Dendritic cell treated with granulocyte-macrophage colony-stimulating factor and Interleukin-4, amounts not matched to agents 40 ng/mL and 50 ng/mL, for 4 days (primary cell): ENCODE results near the gene GALNT17.

Source experiments
- H3K27ac Mint-ChIP-seq: one replicate; pipeline ENCODE4 v1.8.0; 2022; ENCODE audit warnings: mild to moderate bottlenecking, mixed read lengths
- H3K27me3 Mint-ChIP-seq: one replicate; pipeline ENCODE4 v1.8.0; 2022; ENCODE audit warnings: mild to moderate bottlenecking, mixed read lengths
- H3K36me3 Mint-ChIP-seq: one replicate; pipeline ENCODE4 v1.8.0; 2022; ENCODE audit warnings: low read depth, mixed read lengths
- H3K4me1 Mint-ChIP-seq: one replicate; pipeline ENCODE4 v1.8.0; 2022; ENCODE audit warnings: low read depth, mixed read lengths
- H3K4me3 Mint-ChIP-seq: one replicate; pipeline ENCODE4 v1.8.0; 2022; ENCODE audit warnings: mild to moderate bottlenecking, moderate library complexity, mixed read lengths
- H3K9me3 Mint-ChIP-seq: one replicate; pipeline ENCODE4 v1.8.0; 2022; ENCODE audit warnings: mixed read lengths
- intact Hi-C: fragments of 100-400 bp; cut with micrococcal nuclease; formaldehyde crosslinking; loops from one replicate; pipeline ENCODE4 v1.15.0; 2022

GALNT17 gene

DNA sequence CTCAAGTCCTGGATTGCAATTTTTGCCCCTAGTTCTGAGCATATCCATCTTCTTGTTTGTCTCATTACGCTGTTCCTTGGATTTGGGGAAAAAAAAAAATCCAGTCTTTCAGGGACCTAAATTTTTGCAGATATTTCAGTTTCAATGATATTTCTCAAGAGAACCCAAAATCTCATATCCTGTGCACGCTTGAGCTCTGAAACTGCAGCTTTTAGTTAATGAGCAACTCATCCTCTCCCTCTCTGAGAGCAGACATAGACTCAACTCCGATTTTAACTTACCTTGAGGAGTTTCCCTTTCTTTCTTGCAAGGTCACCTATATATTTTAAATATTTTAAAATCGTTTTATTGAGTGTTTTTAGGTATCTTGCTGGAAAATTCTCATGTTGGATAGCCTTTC lies 200.3 kb downstream of the GALNT17 start:
- intact Hi-C loops, result no loop called here
- Mint-ChIP-seq H3K27ac (no peak overlapping the region), H3K4me3 (no peak overlapping the region), H3K4me1 (no peaks in the 10 kb centered on the region), H3K36me3 (no peaks in the 10 kb centered on the region), H3K9me3 (peaks cover 32% of the 10 kb centered on the region), H3K27me3 (no peaks in the 10 kb centered on the region)

DNA sequence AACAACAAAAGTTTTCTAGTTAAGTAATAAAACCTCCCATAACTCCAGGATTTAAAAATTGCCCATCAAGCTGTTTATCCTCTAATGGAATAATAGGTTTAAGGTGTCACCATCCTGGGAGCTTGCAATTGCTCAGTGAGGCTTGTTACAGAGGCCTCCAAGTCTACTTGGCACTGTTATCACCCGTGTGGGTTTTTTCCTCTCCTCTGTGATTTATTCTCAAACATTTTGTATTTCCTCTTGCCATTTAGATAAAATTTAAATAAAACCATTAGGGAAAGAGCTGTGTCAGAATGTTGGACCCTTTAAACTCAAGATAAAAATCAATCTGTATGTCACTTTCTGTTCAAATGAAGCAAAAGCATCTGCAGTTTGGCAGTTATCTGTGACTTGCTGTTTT lies 202.6 kb downstream of the GALNT17 start:
- Mint-ChIP-seq H3K4me3 (no peak overlapping the region), H3K9me3 (peaks cover 55% of the 10 kb centered on the region), H3K36me3 (no peaks in the 10 kb centered on the region), H3K27ac (no peak overlapping the region), H3K4me1 (no peaks in the 10 kb centered on the region), H3K27me3 (no peaks in the 10 kb centered on the region)
- intact Hi-C loops, result no loop called here

DNA sequence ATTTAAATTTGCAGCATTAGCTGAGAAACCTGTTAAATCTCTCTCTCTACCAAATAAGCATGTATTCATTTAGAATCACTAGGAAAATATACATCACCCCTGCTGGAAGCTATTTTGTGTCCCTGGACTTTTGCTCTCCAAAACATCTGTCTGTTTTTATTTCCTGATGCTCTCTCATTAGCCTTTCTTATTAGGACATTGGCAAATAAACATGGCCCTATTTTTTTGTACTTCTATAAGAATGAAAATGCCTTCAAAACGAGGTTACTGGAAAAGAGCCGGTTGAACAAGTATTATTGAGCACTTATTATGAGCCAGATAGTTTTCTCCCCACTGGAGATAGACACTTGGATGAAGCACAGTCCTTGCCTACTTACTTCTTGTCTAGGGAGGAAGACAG lies 206.9 kb downstream of the GALNT17 start:
- H3K9me3 Mint-ChIP-seq, result peaks cover 56% of the 10 kb centered on the region
- no peak overlapping the region for H3K27ac Mint-ChIP-seq
- no peaks in the 10 kb centered on the region for H3K36me3 Mint-ChIP-seq
- intact Hi-C loops, result no loop called here
- H3K4me3 Mint-ChIP-seq, result no peak overlapping the region
- no peaks in the 10 kb centered on the region for H3K27me3 Mint-ChIP-seq
- no peaks in the 10 kb centered on the region for H3K4me1 Mint-ChIP-seq

DNA sequence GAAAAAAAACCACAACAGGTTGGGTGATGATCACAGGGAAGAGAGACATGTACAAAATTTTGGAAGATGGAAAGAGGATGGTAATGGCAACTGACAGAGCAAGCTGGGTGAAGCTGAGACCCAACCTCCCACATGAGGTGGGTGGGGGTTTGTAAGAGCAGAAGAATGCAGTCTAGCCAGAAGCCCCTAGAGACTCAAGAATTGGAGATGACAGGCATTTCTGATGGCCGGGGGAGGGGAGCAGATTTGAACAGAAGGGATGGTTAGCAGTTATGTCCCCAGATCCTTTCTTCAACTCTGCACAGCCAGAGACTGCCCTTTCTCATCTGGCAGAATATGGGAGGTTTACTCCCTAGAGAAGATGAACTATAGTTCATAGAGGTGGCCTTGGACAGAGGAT lies 208.0 kb downstream of the GALNT17 start:
- Mint-ChIP-seq H3K4me3 (no peak overlapping the region), H3K27ac (no peak overlapping the region), H3K4me1 (no peaks in the 10 kb centered on the region), H3K9me3 (peaks cover 59% of the 10 kb centered on the region), H3K27me3 (no peaks in the 10 kb centered on the region), H3K36me3 (no peaks in the 10 kb centered on the region)
- intact Hi-C loops, result no loop called here

DNA sequence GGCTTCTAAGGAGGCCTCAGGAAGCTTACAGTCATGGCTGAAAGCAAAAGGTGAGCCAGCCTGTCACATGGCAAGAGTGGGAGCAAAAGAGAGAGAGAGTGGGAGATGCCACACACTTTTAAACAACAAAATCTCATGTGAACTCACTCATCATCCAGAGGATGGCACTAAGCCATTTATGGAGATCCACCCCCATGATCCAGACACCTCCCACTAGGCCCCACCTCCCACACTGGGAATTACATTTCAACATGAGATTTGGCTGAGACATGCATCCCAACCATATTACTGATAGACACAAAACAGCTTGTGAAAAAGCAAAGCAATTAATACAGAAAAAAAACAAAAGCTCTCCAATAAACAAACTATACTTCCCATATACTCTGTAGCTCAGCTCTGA lies 210.3 kb downstream of the GALNT17 start:
- Mint-ChIP-seq H3K27me3 (no peaks in the 10 kb centered on the region), H3K36me3 (no peaks in the 10 kb centered on the region), H3K4me1 (no peaks in the 10 kb centered on the region), H3K4me3 (no peak overlapping the region), H3K27ac (no peak overlapping the region), H3K9me3 (peaks cover 53% of the 10 kb centered on the region)
- intact Hi-C loops, result no loop called here

DNA sequence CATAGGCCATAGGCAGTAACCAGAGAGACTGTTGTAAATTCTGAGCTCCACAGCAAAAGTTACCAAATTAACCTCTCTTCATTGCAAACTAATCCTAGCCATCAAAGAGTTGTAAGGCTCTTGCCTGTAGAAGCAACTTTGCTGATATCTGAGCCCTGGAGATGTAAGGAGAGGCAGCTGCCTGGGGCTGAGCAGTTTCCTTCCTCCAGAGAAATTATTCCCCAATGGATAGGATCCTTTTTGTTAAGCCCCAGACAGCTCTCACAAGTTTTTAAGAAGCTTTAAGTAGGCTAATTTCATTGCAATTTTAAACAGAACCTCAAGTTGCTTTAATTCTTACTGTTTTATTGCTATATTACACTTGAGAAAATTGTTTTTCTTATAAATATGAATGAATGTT lies 211.1 kb downstream of the GALNT17 start:
- intact Hi-C loops, result no loop called here
- H3K4me3 Mint-ChIP-seq, result no peak overlapping the region
- H3K36me3 Mint-ChIP-seq, result no peaks in the 10 kb centered on the region
- H3K9me3 Mint-ChIP-seq, result peaks cover 45% of the 10 kb centered on the region
- no peak overlapping the region for H3K27ac Mint-ChIP-seq
- H3K27me3 Mint-ChIP-seq, result no peaks in the 10 kb centered on the region
- H3K4me1 Mint-ChIP-seq, result no peaks in the 10 kb centered on the region

DNA sequence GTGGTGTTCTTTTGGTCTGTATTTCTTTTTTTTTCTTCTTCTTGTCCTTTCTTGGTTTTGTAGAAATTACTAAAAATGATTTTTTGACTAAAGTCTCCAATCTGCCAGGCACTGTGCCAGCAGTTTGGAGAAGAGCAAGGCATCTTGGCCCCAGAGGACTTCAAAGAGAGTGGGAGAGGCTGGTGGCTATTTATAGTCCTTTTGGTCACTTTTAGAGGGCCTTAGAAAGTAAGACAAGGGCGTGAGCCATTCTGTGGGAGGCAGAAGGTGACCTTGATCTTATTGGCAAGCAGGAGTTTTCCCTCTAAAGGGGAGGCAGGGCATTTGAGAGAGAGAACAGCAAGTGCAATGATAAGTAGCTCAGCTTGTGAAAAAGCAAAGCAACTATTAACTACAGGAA lies 211.9 kb downstream of the GALNT17 start:
- intact Hi-C loops, result no loop called here
- no peaks in the 10 kb centered on the region for H3K27me3 Mint-ChIP-seq
- no peaks in the 10 kb centered on the region for H3K36me3 Mint-ChIP-seq
- no peak overlapping the region for H3K4me3 Mint-ChIP-seq
- no peak overlapping the region for H3K27ac Mint-ChIP-seq
- H3K9me3 Mint-ChIP-seq, result peaks cover 39% of the 10 kb centered on the region
- H3K4me1 Mint-ChIP-seq, result no peaks in the 10 kb centered on the region

DNA sequence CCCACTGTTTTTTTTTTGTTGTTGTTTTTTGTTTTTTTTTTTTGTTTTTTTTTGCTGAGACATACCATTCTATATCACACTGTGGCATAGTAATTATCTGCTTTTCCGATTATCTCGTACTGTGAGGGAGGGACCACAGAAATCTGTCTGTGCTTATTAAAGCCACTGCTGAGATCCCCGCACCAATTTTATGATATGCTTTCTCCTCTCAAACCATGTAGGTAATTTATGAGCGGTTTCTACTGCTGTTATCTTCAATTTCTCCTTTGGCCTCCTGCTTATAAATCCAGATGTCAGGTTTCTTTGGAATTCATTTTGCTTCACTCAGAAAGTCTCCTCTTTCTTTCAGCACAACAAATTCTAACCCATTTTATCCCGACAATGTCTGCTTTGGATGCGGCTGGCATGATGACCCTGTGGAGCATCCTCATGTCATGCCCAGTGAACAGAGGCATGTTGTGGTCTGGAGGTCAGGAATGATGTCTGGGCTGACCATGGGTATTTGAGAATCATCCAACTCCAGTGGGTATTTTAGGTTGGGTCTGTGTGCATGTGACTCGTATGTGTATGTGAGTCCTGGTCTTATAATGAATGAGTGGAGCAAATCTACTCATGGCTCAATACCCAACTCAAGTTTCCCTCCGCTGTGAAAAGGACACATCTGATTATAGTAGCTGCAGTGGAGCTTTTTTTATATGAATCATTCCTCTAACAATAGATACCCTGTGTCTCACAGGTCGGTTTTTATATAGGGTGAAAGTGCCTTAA lies 213.4 kb downstream of the GALNT17 start:
- Mint-ChIP-seq H3K4me3 (no peak overlapping the region), H3K27ac (no peak overlapping the region), H3K9me3 (peaks cover 31% of the 10 kb centered on the region), H3K4me1 (no peaks in the 10 kb centered on the region), H3K27me3 (no peaks in the 10 kb centered on the region), H3K36me3 (no peaks in the 10 kb centered on the region)
- intact Hi-C loops, result no loop called here

DNA sequence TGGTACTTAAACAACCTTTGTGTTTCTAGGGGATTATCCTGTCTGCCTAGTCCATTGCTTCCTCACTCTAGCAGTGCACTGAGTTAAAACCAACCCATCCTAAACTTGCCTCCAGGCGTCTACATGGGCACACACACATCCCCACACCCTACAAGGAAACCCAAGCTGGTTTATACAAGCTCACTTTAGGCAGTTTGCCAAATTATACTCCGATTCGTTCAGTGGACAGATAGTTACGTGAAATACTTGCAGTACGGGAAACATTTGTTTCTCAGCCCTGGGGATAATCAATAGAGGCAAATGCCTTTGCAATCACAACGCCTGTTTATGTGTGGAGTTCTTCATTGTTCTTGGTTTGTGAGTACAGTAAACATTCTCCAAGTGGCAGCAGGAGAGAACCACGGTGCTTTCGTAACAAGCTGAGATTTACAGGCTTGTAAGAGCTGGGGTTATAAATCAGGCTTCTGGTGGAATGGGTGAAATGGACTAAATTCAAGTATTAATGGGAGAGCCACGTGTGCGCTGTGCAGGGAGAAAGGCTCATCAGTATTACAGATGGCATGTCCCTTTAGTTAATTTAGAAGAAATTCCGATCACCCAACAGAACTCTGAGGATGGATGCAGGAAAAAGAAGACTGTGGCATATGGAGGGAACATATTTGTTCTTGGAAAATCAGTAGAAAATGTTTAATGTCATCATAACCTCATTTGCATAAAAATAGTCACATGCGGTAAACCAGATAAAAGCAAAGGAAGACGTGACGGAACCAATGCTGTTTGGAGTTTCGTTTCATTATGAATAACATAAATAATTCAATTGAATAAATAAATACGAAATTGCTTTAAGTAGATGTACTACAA lies 217.1 kb downstream of the GALNT17 start:
- Mint-ChIP-seq H3K4me1 (no peaks in the 10 kb centered on the region), H3K4me3 (no peak overlapping the region), H3K27ac (no peak overlapping the region), H3K27me3 (no peaks in the 10 kb centered on the region), H3K9me3 (peaks cover 52% of the 10 kb centered on the region), H3K36me3 (no peaks in the 10 kb centered on the region)
- intact Hi-C loops, result no loop called here

DNA sequence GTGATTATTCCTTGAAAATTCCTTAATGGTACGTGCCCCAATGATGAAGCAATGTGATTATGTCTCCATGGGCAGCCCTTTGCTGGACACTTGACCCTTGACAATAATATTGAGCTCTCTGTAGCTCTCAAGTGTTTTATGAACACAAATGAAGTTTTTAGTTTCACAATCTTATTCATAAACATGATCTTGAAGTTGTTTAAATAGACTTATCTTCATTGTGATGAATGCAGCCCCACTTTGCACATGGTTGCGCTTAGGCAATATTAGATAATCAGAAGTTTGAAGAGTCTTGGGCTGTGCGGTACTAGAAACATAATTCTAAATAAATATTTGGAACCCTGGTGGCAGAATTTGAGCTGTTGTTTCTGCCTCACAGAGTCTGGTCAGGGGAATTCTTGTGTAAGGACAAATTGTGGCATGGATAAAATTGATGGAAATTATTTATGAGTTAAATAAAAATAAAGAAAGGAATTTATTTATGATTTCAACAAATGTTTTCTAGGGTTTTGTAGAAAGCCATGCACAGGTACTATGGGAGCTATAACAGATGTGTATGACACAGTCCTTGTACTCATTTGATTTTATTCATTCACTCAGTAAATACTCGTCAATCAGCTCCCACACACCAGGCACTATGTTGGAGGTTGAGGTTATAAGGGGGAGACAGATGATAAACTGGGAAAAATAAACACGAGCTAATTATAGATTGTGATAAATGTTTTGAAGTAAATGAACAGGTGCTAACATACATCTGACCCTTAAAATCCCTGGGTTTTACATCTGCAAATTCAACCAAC lies 217.9 kb downstream of the GALNT17 start:
- Mint-ChIP-seq H3K36me3 (no peaks in the 10 kb centered on the region), H3K27me3 (no peaks in the 10 kb centered on the region), H3K4me1 (no peaks in the 10 kb centered on the region), H3K27ac (no peak overlapping the region), H3K4me3 (no peak overlapping the region), H3K9me3 (peaks cover 43% of the 10 kb centered on the region)
- intact Hi-C loops, result no loop called here

DNA sequence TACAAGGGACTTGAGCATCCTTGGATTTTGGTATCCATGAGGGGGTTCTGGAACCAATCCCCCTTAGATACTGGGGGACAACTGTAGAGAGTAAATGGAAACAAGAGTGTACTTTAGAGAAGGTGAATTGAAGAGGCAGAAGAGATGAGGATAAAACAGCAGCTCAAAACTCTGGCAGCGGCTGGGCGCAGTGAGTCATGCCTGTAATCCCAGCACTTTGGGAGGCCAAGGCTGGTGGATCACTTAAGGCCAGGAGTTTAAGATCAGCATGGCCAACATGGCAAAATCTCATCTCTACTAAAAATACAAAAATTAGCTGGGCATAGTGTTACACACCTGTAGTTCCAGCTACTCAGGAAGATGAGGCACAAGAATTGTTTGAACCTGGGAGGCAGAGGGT lies 218.7 kb downstream of the GALNT17 start:
- H3K36me3 Mint-ChIP-seq, result no peaks in the 10 kb centered on the region
- H3K27me3 Mint-ChIP-seq, result no peaks in the 10 kb centered on the region
- no peaks in the 10 kb centered on the region for H3K4me1 Mint-ChIP-seq
- intact Hi-C loops, result no loop called here
- no peak overlapping the region for H3K27ac Mint-ChIP-seq
- H3K4me3 Mint-ChIP-seq, result no peak overlapping the region
- peaks cover 35% of the 10 kb centered on the region for H3K9me3 Mint-ChIP-seq

DNA sequence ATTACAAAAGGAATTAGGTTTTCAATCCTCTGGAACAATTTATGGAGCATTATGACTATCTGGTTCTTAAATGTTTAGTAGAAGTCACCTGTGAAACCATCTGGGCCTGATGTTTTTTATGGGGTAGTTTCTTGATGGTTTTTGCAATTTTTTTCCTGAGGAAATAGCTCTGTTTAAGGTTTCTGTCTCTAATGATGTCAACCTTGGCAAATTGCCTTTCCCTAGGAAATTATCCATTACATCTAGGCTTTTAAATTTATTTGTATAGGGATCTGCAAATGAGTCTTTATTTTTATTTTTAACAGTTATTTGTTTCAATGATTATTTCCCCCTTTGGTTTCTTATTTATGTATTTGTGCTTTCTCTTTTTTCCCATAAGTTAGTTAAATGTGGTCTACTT lies 222.8 kb downstream of the GALNT17 start:
- peaks cover 64% of the 10 kb centered on the region for H3K9me3 Mint-ChIP-seq

DNA sequence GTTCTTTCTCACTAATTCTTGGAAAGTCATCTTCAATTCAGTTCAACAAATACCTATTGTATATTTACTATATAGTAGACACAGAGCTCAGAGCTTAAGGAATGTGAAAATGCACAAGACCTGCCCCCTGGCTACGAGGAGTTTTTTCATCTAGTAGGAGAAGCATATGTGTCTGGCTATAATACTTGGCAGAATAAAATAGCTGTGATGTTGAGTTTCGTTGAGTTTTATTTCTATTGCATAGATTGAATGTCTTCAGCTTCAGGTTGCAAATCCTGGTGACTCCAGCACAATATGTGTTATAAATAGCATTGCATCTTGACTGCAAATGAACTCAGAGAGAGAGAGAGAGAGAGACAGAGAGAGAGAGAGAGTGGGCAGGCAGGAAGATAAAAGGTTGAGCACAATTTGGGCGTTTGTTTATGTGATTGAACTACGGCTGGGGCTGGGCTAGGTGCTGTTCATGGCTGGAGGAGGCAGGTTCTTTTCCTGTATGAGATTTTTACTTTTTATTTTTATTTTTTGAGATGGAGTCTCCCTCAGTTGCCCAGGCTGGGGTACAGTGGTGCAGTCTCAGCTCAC lies 229.6 kb downstream of the GALNT17 start:
- H3K36me3 Mint-ChIP-seq, result no peaks in the 10 kb centered on the region
- H3K4me3 Mint-ChIP-seq, result no peak overlapping the region
- no peaks in the 10 kb centered on the region for H3K27me3 Mint-ChIP-seq
- peaks cover 62% of the 10 kb centered on the region for H3K9me3 Mint-ChIP-seq
- H3K4me1 Mint-ChIP-seq, result no peaks in the 10 kb centered on the region
- intact Hi-C loops, result no loop called here
- no peak overlapping the region for H3K27ac Mint-ChIP-seq

More for the DNA sequence above, 222.8 kb downstream of the GALNT17 start:
- Mint-ChIP-seq H3K27me3 (no peaks in the 10 kb centered on the region), H3K27ac (no peak overlapping the region), H3K4me3 (no peak overlapping the region), H3K4me1 (no peaks in the 10 kb centered on the region), H3K36me3 (no peaks in the 10 kb centered on the region)
- intact Hi-C loops, result no loop called here

DNA sequence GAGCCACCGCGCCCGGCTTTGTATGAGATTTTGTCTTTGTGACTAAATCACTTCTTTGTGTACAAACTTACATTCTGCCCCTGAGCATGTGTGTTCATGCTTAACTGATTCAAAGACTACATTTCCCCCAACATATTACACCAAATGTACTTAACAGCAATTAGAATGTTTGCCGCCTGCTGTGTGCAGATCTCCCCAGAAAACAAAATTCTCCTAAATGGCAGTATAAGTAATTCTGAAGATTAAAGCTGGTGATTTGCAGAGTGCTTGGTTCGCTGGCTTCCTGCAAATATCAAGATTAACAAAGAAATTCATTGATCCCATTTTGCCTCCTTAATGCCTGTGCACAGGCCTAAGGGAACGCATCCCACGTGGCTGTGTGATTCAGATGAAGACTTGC lies 230.3 kb downstream of the GALNT17 start:
- intact Hi-C loops, result no loop called here
- Mint-ChIP-seq H3K4me3 (no peak overlapping the region), H3K36me3 (no peaks in the 10 kb centered on the region), H3K27ac (no peak overlapping the region), H3K4me1 (no peaks in the 10 kb centered on the region), H3K9me3 (peaks cover 56% of the 10 kb centered on the region), H3K27me3 (no peaks in the 10 kb centered on the region)
